ENCODE results near the gene CLK3. TPM values are rescaled to one million over a fixed set of nuclear protein-coding genes. Genes with fewer than 3 reads are reported as not detected.
"Not testable (repeated sequence)": the region's sequence is repeated elsewhere in the genome, so short reads cannot be mapped to it uniquely, and the experiment has no call there.

The CLK3 gene
- polyA plus RNA-seq, 2 of the 4 experiments (the other 2 are of a cell fraction) = 35.7 to 48.2 TPM

DNA sequence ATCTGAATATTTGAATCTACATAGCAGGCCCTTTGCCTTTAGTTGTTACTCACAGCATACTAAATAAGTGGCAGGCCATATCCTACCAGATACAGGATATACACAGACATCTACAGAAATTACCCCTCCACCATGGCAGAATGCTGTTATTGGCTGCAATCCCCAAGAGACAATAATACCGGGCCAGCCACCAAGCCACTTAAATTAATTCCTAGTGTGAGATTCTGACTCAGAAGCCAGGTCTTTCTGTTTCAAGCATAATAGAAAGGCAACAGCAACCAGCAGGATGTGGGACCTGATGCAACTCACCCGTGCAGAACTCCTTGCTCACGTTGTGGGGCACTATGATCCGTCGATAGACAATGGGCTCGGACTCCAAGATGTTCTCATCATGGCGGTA is 39.8 kb downstream of the CLK3 start:
- FAIRE-seq (no peak), ATAC-seq (no peak)
- WGBS (ENCODE audit: missing lambda C conversion rate) = 92% methylated on average over 7 of the region's 7 CpGs

GRCh38 chr15:74656935-74657535 is 41.4 kb downstream of the CLK3 start:
- WGBS (ENCODE audit: missing lambda C conversion rate) = 93% methylated on average over 5 of the region's 6 CpGs
- DNase-seq (ENCODE audit: low read depth in 1 of 2, low spot score in 1 of 2) (no peak), FAIRE-seq (no peak), ATAC-seq (no peak)
- ChIA-PET POLR2A (no interaction called here), CTCF (interaction anchor here (1.6 to 3.4 kb wide), 2 partner anchors 22 to 113 kb away, joined by 7 to 18 read pairs; no protein-coding TSS in a partner anchor)
- H3K27ac ChIP-seq = no peak overlapping the region; a peak in 1 of 6 replicates
- H3K4me3 ChIP-seq = no peak overlapping the region
- no peak for TF ChIP-seq RNF2 (IDR thresholded peaks at IDR 0.05; ENCODE audit: borderline replicate concordance, low read depth)
- TF ChIP-seq, protein P1, sequence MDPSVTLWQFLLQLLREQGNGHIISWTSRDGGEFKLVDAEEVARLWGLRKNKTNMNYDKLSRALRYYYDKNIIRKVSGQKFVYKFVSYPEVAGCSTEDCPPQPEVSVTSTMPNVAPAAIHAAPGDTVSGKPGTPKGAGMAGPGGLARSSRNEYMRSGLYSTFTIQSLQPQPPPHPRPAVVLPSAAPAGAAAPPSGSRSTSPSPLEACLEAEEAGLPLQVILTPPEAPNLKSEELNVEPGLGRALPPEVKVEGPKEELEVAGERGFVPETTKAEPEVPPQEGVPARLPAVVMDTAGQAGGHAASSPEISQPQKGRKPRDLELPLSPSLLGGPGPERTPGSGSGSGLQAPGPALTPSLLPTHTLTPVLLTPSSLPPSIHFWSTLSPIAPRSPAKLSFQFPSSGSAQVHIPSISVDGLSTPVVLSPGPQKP (IDR thresholded peaks at IDR 0.05; ENCODE audit: low read depth, low read length) = no peak
- no peak for TF ChIP-seq JUN (IDR thresholded peaks at IDR 0.05)
- TF ChIP-seq NPAS2 (CRISPR knock-in tag; IDR thresholded peaks at IDR 0.05; ENCODE audit: borderline replicate concordance) = no peak
- TF ChIP-seq HOXB13 (CRISPR knock-in tag; IDR thresholded peaks at IDR 0.05; ENCODE audit: low read depth) = no peak
- TF ChIP-seq EHF (CRISPR knock-in tag; IDR thresholded peaks at IDR 0.05) = no peak
- no peak for TF ChIP-seq BHLHE40 (IDR thresholded peaks at IDR 0.05; ENCODE audit: low read depth, low read length)
- TF ChIP-seq MAX (IDR thresholded peaks at IDR 0.05) = no peak
- TF ChIP-seq, protein P2, sequence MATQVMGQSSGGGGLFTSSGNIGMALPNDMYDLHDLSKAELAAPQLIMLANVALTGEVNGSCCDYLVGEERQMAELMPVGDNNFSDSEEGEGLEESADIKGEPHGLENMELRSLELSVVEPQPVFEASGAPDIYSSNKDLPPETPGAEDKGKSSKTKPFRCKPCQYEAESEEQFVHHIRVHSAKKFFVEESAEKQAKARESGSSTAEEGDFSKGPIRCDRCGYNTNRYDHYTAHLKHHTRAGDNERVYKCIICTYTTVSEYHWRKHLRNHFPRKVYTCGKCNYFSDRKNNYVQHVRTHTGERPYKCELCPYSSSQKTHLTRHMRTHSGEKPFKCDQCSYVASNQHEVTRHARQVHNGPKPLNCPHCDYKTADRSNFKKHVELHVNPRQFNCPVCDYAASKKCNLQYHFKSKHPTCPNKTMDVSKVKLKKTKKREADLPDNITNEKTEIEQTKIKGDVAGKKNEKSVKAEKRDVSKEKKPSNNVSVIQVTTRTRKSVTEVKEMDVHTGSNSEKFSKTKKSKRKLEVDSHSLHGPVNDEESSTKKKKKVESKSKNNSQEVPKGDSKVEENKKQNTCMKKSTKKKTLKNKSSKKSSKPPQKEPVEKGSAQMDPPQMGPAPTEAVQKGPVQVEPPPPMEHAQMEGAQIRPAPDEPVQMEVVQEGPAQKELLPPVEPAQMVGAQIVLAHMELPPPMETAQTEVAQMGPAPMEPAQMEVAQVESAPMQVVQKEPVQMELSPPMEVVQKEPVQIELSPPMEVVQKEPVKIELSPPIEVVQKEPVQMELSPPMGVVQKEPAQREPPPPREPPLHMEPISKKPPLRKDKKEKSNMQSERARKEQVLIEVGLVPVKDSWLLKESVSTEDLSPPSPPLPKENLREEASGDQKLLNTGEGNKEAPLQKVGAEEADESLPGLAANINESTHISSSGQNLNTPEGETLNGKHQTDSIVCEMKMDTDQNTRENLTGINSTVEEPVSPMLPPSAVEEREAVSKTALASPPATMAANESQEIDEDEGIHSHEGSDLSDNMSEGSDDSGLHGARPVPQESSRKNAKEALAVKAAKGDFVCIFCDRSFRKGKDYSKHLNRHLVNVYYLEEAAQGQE (IDR thresholded peaks at IDR 0.05) = no peak
- no peak overlapping the region for H3K4me2 ChIP-seq
- peaks cover 6% of the 10 kb centered on the region; the same call in 1 of the 3 replicates for H3K4me1 ChIP-seq
- no peaks in the 10 kb centered on the region for H3K9me3 ChIP-seq

More for the DNA sequence above, 39.8 kb downstream of the CLK3 start:
- Histone ChIP-seq H3K4me1 (peaks cover 6% of the 10 kb centered on the region; the same call in 1 of the 3 replicates), H3K9me3 (no peaks in the 10 kb centered on the region), H3K4me2 (no peak overlapping the region), H3K27ac (no peak overlapping the region), H3K4me3 (no peak overlapping the region)
- no peak for DNase-seq (ENCODE audit: low read depth in 1 of 2, low spot score in 1 of 2)
- ChIA-PET POLR2A (no interaction called here), CTCF (no interaction called here)
- TF ChIP-seq RNF2 (IDR thresholded peaks at IDR 0.05; ENCODE audit: borderline replicate concordance, low read depth) (no peak), SMC3 (IDR thresholded peaks at IDR 0.05) (no peak), TFCP2L1 (CRISPR knock-in tag; IDR thresholded peaks at IDR 0.05) (no peak), SREBF2 (IDR thresholded peaks at IDR 0.05) (no peak), HEYL (CRISPR knock-in tag; IDR thresholded peaks at IDR 0.05) (no peak)

DNA sequence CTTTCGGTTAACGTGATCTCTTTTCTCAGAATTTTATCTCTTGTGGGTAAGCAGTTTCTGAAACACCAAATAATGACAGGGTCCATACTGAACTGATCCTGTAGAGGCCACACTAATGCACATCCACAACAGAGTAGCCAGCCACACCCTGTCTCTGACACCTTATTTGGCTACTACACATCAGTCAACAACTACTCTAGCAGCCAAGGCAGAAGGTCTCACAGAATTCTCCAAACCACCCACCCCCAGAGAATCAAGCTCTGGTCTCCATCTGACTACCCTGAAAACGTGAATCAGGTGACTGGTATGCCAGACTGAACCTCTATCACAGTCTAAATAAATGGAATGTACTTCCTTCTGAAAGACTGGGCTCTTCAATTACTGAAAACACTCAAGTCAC is 42.2 kb downstream of the CLK3 start:
- FAIRE-seq = no peak
- no peak overlapping the region for H3K4me2 ChIP-seq
- peak overlapping the region in 1 of 2 experiments; percentile 23; a peak in 1 of 6 replicates for H3K27ac ChIP-seq
- H3K4me1 ChIP-seq = peaks cover 6% of the 10 kb centered on the region; the same call in 1 of the 3 replicates
- no peak for DNase-seq (ENCODE audit: low read depth in 1 of 2, low spot score in 1 of 2)
- 0 out of 6 replicates have a peak, but pooled peaks of 1 of the 2 experiments have one; percentile 29 for ATAC-seq
- POLR2A ChIA-PET = no interaction called here
- no peak overlapping the region for H3K4me3 ChIP-seq
- 70% methylated on average over 3 of the region's 3 CpGs for WGBS (ENCODE audit: missing lambda C conversion rate)
- H3K9me3 ChIP-seq = no peaks in the 10 kb centered on the region
- TF ChIP-seq CTCF (IDR thresholded peaks at IDR 0.05) (no peak), RARB (CRISPR knock-in tag; IDR thresholded peaks at IDR 0.05) (no peak), EHF (CRISPR knock-in tag; IDR thresholded peaks at IDR 0.05) (no peak), BHLHE40 (IDR thresholded peaks at IDR 0.05; ENCODE audit: low read depth, low read length) (no peak)
- CTCF ChIA-PET = interaction anchor here (2.1 to 3.4 kb wide), 2 partner anchors 22 to 112 kb away, joined by 6 to 18 read pairs; no protein-coding TSS in a partner anchor

DNA sequence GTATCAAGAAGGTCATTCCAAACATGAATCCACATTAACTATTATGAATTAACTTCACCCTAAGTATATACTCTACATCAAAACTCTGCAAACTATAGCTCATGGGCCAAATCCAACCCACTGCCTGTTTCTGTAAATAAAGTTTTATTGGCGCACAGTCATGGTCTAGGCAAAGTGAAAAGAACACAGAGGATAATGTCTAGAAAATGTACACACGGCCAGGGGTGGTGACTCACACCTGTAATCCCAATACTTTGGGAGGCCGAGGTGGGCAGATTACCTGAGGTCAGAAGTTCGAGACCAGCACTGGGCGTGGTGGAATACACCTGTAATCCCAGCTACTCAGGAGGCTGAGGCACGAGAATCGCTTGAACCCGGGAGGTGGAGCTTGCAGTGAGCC is 45.6 kb downstream of the CLK3 start:
- H3K4me2 ChIP-seq; POLR2A ChIA-PET; H3K4me3 ChIP-seq; FAIRE-seq; ATAC-seq; H3K27ac ChIP-seq; DNase-seq (ENCODE audit: low read depth in 1 of 2, low spot score in 1 of 2); H3K9me3 ChIP-seq: not testable (repeated sequence)
- peaks cover 23% of the 10 kb centered on the region for H3K4me1 ChIP-seq
- 77% methylated on average over 8 of the region's 8 CpGs for WGBS (ENCODE audit: missing lambda C conversion rate)
- CTCF ChIA-PET = interaction anchor here (0.8 to 1.4 kb wide), 3 partner anchors 25 to 138 kb away, joined by 3 read pairs; no protein-coding TSS in a partner anchor
